GM21367 (cell line): ENCODE measurements around the gene ZNF783.
"Not testable (repeated sequence)": the region's sequence is repeated elsewhere in the genome, so short reads cannot be mapped to it uniquely, and the experiment has no call there.

Experiments used
- ATAC-seq: cut with Tn5 transposase; IDR thresholded peaks from one replicate; pipeline ENCODE4 v1.9.1; 2021; ENCODE audit not compliant: unreplicated experiment

Gene ZNF783

GRCh38 chr7:149297034-149297755, 35.2 kb downstream of the ZNF783 start:
- no peak for ATAC-seq

- ATAC-seq = no peak
Measured at GRCh38 chr7:149300620-149301285, 38.8 kb downstream of the ZNF783 start.

GRCh38 chr7:149302222-149302621, 40.2 kb downstream of the ZNF783 start:
- ATAC-seq = no peak

- ATAC-seq = no peak
Measured at GRCh38 chr7:149302865-149303264, 40.9 kb downstream of the ZNF783 start.

- ATAC-seq = no peak
Measured at GRCh38 chr7:149304006-149304405, 42.0 kb downstream of the ZNF783 start.

- no peak for ATAC-seq
Measured at GRCh38 chr7:149306854-149307253, 44.9 kb downstream of the ZNF783 start.

- ATAC-seq = no peak
Measured at GRCh38 chr7:149307775-149308501, 45.9 kb downstream of the ZNF783 start.

- peak; percentile 74 for ATAC-seq
Measured at GRCh38 chr7:149310113-149310836, 48.3 kb downstream of the ZNF783 start.

- ATAC-seq = no peak
Measured at GRCh38 chr7:149310990-149311573, 49.1 kb downstream of the ZNF783 start.

GRCh38 chr7:149313981-149314380, 52.0 kb downstream of the ZNF783 start:
- no peak for ATAC-seq

GRCh38 chr7:149316606-149317005, 54.6 kb downstream of the ZNF783 start:
- no peak for ATAC-seq

- ATAC-seq = no peak
Measured at GRCh38 chr7:149317496-149317895, 55.5 kb downstream of the ZNF783 start.

- ATAC-seq = no peak
Measured at GRCh38 chr7:149317986-149318672, 56.1 kb downstream of the ZNF783 start.

GRCh38 chr7:149319376-149319775, 57.4 kb downstream of the ZNF783 start:
- ATAC-seq = no peak

GRCh38 chr7:149320313-149321124, 58.5 kb downstream of the ZNF783 start:
- ATAC-seq = no peak

- ATAC-seq = not testable (repeated sequence)
Measured at GRCh38 chr7:149321125-149321905, 59.3 kb downstream of the ZNF783 start.

GRCh38 chr7:149321978-149322541, 60.1 kb downstream of the ZNF783 start:
- ATAC-seq = no peak

- ATAC-seq = no peak
Measured at GRCh38 chr7:149322737-149323136, 60.7 kb downstream of the ZNF783 start.
